Gastroesophageal sphincter (tissue), 3 donors: ENCODE results near the gene OTOR.

Experiments used
- EP300 ChIP-seq: sonication (generic); formaldehyde crosslinking; IDR thresholded peaks from one replicate; pipeline ENCODE4 v1.6.1; 2017; ENCODE audit warnings: antibody characterized with exemption, mild to moderate bottlenecking
- POLR2A ChIP-seq, 2 donors: fragments of 450-650 bp; IDR thresholded peaks; one replicate each; pipeline ENCODE4 v1.6.1; 2017; ENCODE audit warnings: antibody characterized with exemption in 2 of 2, mild to moderate bottlenecking in 2 of 2, moderate library complexity in 1 of 2
- POLR2AphosphoS5 ChIP-seq: sonication (generic); formaldehyde crosslinking; IDR thresholded peaks from one replicate; pipeline ENCODE4 v1.6.1; 2017; ENCODE audit warnings: antibody characterized with exemption
- TF ChIP-seq, protein P1 (sequence below), 4 experiments: fragments of 200-600 bp in 2 of 4; fragments of 450-650 bp in 2 of 4; sonication (generic) in 1 of 4; IDR thresholded peaks; one replicate each; pipeline ENCODE4 v1.5.1; 2017 to 2019; ENCODE audit warnings: antibody characterized with exemption in 4 of 4, mild to moderate bottlenecking in 2 of 4, moderate library complexity in 2 of 4

DNA sequence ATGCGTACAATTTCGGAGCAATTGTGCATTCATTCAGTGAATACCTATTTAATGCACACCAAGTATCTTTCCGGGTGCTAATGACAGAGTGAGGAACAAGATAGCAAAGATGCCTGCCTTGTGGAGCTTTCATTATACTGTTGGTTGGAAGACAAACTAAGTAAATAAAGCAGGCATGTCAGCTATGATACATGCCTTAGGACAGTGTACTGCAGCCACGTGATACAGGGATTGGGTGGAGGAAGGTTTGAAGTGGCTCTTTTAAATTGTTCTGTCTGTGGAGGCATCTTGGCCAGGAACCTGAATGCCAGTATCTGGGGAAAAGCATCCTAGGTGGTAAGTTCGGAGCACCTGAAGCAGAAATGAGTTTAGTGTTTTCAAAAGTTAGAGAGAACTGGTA lies 3.0 kb upstream of the OTOR start:
- TF ChIP-seq, protein P1, sequence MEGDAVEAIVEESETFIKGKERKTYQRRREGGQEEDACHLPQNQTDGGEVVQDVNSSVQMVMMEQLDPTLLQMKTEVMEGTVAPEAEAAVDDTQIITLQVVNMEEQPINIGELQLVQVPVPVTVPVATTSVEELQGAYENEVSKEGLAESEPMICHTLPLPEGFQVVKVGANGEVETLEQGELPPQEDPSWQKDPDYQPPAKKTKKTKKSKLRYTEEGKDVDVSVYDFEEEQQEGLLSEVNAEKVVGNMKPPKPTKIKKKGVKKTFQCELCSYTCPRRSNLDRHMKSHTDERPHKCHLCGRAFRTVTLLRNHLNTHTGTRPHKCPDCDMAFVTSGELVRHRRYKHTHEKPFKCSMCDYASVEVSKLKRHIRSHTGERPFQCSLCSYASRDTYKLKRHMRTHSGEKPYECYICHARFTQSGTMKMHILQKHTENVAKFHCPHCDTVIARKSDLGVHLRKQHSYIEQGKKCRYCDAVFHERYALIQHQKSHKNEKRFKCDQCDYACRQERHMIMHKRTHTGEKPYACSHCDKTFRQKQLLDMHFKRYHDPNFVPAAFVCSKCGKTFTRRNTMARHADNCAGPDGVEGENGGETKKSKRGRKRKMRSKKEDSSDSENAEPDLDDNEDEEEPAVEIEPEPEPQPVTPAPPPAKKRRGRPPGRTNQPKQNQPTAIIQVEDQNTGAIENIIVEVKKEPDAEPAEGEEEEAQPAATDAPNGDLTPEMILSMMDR (IDR thresholded peaks at IDR 0.05): no peak
- TF ChIP-seq POLR2AphosphoS5: no peak
- TF ChIP-seq POLR2A (IDR thresholded peaks at IDR 0.05): no peak
- TF ChIP-seq EP300: no peak
